GM21526 (cell line): Measurements from ENCODE around the gene DEPP1.

Source experiments
- ATAC-seq: cut with Tn5 transposase; IDR thresholded peaks from one replicate; pipeline ENCODE4 v1.9.1; 2021; ENCODE audit warnings: moderate library complexity; ENCODE audit not compliant: unreplicated experiment, low FRiP score

Gene DEPP1

GRCh38 chr10:44968091-44968490 is 10.5 kb downstream of the DEPP1 start:
- no peak for ATAC-seq

- ATAC-seq: no peak
Measured at GRCh38 chr10:44967616-44968015, 11.0 kb downstream of the DEPP1 start.

GRCh38 chr10:44966816-44967509 is 11.6 kb downstream of the DEPP1 start:
- no peak for ATAC-seq

GRCh38 chr10:44966129-44966815 is 12.3 kb downstream of the DEPP1 start:
- no peak for ATAC-seq

GRCh38 chr10:44965651-44966097 is 12.9 kb downstream of the DEPP1 start:
- no peak for ATAC-seq

GRCh38 chr10:44965104-44965503 is 13.5 kb downstream of the DEPP1 start:
- no peak for ATAC-seq

- no peak for ATAC-seq
Measured at GRCh38 chr10:44963772-44964633, 14.6 kb downstream of the DEPP1 start.

- no peak for ATAC-seq
Measured at GRCh38 chr10:44962870-44963738, 15.5 kb downstream of the DEPP1 start.

GRCh38 chr10:44961931-44962750 is 16.5 kb downstream of the DEPP1 start:
- no peak for ATAC-seq

GRCh38 chr10:44961230-44961571 is 17.4 kb downstream of the DEPP1 start:
- no peak for ATAC-seq

GRCh38 chr10:44960482-44961229 is 18.0 kb downstream of the DEPP1 start:
- ATAC-seq: no peak

GRCh38 chr10:44960088-44960460 is 18.5 kb downstream of the DEPP1 start:
- ATAC-seq: no peak

GRCh38 chr10:44959247-44960087 is 19.1 kb downstream of the DEPP1 start, which contains the start of gene RASSF4:
Gene RASSF4 (plus strand): TSS chr10:44959802. CDS start chr10:44970203, 10,401 bp downstream.
- peak; percentile 89 for ATAC-seq

GRCh38 chr10:44958898-44959246 is 19.7 kb downstream of the DEPP1 start:
- ATAC-seq: no peak

GRCh38 chr10:44958196-44958897 is 20.3 kb downstream of the DEPP1 start:
- no peak for ATAC-seq

GRCh38 chr10:44956717-44957706 is 21.6 kb downstream of the DEPP1 start:
- ATAC-seq: no peak
